HK-2 (cell line): ENCODE results near the gene PWP1.

ENCODE experiments used
- DNase-seq: peaks from one replicate; pipeline ENCODE4 v3.0.0-alpha.2; 2018; ENCODE audit not compliant: unreplicated experiment

The PWP1 gene

GRCh38 chr12:107685360-107686248, at the start of gene PWP1:
TSS of gene PWP1 (plus strand) at chr12:107685799. CDS start at chr12:107685900, 101 bp downstream.
- peak; percentile 95 for DNase-seq

DNA sequence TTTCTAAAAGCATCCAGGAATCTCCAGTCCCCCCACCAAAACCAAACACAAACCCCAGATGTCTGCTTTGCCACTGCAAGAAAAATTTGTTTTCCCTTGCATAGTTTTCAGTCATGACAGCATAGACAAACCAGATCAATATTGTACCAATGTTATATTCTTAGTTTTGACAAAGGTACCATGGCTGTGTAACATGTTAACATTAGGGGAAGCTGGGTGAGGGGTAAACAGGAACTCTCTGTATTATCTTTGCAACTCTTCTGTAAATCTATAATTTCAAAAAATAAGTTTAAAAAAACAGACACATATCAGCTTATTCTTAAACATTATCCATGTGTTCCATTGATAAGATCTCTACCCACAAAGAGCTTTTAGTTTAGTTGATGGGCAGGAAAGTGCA, 44.4 kb upstream of the PWP1 start:
- no peak for DNase-seq

- no peak for DNase-seq
Observed at GRCh38 chr12:107642240-107642639, 43.4 kb upstream of the PWP1 start.

GRCh38 chr12:107645630-107646333, 39.8 kb upstream of the PWP1 start:
- DNase-seq = no peak

GRCh38 chr12:107646436-107646835, 39.2 kb upstream of the PWP1 start:
- DNase-seq = no peak

DNA sequence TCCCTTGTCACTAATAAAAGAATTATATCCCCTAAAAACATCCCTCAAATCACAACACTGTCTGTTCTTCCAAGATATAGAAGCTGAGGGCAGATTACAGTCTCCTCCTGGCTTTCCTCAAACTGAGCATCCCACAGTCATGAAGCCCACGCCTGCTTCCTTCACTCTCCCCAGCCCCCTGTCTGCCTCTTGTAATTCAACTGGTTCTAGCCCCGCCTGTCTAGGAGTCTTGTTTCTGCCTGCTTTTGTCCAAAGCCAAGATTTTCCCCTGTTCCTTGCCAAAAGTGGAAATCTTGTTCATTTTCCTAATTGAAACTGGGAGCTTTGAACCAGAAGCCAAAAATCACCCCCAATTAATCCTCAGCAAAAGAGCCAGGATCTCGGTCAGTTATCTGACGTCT, 35.9 kb upstream of the PWP1 start:
- no peak for DNase-seq

DNA sequence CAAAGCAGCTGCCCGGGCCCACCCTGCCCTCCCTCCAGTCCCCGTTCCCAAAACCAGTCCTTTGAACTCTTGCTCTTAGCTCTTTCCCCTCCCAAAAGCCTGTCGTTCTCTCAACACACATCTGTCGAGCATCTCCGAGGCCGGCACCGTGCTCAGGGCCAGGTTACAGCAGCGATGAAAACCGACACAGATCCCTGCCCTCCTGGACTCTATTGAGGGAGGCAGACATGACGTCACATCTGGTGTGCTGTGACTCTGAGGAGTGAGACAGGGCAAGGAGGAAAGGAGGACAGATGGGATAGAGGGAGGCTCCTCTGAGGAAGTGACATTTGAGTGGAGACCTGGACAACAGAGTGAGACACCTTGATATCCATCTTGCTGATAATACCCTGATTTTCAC, 34.6 kb upstream of the PWP1 start:
- no peak for DNase-seq

DNA sequence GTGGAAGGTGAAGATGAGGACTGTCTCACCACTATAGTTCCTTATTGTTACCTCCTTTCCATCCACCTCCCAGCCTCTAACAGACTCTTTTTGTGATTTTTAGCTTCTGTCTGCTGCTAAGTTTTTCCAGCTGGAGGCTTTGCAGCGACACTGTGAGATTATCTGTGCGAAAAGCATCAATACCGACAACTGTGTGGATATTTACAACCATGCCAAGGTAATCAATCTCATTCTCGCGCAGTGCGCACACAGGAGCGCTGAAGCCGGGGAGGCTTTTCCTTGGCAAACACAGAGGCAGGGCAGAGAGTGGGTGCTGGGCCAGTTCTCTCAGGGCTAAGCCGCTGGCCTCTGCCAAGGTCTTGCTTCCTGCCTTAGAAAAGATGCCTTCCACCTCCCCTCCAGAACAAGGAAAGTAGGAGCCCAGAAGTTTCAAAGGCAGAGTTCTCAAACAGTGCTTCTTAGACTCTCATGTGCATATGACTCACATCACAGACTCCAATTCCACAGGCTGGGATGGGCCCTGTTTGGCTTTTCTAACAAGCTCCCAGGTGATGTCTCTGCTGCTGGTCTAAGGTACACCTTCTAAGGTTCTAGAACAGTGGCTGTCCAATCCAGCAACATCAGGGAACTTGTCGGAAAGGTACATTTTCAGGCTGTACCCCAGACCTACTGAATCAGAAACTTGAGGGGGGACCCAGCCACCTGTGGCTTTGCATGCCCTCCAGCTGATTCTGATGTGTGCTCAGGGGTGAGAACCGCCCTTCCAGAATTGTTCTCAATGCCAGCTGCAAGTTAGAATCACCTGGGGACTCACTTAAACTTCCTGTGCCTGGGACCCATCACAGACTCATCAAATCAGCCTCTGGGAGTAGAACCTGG, 33.8 kb upstream of the PWP1 start:
- DNase-seq = no peak

- no peak for DNase-seq
Observed at GRCh38 chr12:107653519-107653918, 32.1 kb upstream of the PWP1 start.

DNA sequence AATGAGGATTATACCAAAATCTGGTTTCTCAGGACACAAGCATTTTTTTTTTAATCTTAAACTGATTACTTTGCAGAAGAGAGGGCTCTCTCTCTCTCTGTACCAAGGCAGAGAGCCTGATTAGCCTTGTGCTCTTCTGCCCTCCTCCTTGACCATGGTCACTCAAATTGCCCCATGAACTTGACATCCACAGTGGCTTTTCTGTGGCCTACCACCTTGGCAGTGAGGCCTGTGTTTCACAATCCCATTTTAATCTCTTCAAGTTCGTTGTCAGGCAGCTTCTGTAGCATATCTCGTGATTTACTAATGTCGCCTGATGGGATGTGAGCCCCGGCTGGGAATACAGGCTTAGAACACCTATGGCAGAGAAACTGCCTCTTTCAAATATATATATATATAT, 30.7 kb upstream of the PWP1 start:
- no peak for DNase-seq

DNA sequence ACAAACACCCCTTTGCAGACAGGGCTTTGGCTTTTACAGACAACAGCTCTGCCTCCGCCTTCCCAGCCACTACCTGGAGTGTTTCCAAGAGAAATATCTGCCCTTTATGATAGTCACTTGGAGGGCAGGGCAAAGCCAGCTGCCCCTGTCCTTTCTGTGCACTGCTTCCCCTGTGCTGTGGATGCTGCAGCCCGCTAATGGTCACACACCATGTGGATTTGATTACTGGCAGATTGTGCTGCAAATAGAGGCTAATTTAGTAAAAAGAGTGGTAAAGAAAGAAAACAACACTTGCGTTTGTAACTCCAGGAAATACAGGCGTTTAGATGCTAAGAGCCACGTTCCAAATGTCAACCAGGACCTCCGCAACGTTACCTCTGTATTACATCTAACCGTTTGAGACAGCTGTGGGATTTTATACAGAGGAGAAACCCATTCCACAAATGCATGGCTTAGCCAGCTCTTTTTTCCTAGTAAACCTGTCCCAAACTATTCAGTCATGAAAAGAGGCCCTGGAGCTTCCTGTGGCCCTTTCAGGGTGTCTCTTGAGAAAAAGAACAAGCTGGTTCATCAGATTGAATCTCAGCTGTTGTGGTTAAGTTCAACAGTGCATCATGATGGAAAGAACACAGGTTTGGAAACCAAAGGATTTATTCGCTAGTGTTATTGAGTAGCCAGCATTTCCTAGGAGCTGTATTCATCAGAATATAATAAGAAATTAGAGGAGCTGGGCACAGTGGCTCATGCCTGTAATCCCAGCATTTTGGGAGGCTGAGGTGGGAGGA, 30.1 kb upstream of the PWP1 start:
- DNase-seq = no peak

- no peak for DNase-seq
Observed at GRCh38 chr12:107656302-107656701, 29.3 kb upstream of the PWP1 start.

DNA sequence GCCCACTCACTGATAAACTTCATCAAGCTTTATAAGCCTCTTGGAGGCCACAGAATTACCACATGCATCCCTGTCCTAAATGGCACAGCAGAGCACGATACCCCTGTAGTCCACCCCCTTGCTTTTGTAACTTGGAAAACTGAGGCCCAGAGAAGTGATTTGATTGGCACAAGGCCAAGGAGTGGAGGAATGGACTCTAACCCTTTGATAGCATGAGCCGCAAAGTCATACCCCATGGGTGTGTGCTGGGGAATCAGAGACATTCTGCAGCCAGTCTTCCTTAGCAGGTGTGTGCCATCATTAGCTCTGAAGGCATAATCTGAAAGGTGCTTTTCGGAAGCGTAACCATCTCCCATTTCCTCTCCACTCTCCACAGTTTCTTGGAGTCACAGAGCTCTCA, 28.5 kb upstream of the PWP1 start:
- DNase-seq = no peak

- DNase-seq = no peak
Observed at GRCh38 chr12:107657621-107658020, 28.0 kb upstream of the PWP1 start.

DNA sequence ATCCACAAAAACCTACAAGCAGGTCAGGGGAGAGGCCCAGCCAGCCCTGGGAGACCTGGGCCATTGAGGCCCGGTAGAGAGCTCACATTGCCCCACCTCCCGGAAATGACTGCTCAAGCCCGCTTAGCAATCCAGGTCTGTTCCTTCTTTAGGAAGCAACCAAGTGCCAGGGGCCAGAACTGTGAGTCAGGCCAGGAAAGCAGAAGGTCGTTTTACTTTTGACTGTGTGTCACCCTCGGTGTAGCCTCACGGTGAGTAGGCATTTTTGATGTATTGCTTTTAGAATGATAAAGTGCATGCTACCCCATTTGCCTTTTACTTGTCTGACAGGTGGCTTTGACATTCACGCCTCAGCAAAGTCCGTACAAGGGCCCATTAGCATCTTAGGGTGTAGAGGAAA, 25.4 kb upstream of the PWP1 start:
- DNase-seq = no peak

DNA sequence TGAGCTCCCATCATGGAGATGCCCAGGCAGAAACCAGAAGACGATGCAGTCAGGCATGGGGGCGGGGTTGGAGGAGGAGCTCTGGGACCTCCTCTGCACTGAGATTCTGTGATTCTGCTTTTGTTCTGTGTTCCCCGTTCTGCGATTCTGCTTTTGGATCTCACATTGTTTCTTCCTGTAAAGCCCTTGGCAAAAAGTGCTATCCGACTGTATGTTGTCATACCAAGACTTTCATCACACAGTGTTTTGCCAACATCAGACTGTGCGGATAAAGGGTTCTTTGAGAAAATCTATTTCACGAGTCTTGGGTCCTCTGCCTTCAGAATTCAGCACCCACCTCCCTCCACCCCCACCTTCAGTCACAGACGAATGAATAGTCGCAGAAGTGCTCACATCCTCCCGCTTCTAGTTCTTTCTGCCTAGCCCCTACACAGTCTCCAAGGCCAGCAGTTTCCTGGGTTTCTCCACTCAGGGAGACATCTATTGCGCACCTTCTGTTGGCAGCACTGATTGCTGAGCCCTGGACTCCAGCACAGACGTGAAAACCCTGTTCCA, 24.7 kb upstream of the PWP1 start:
- DNase-seq = no peak

DNA sequence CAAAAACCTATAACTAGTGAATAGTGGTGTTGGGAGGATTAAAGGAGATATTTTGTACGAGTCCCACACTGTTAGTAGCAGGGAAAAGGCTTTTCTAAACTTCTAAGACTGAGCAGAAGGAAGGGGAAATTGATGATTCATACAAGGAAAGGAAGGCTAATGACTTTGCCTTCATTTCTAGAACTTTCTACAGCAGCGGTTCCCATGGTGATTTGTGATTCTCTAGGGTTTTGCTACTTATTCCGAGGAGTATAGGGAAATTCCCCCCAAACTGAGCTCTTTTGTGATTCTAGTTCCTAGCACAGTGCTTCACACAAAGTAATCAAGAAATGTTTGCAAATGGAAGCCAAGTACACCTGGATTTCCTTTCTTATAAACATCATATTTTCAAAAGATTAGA, 23.8 kb upstream of the PWP1 start:
- DNase-seq = no peak

- DNase-seq = no peak
Observed at GRCh38 chr12:107662484-107662883, 23.1 kb upstream of the PWP1 start.

DNA sequence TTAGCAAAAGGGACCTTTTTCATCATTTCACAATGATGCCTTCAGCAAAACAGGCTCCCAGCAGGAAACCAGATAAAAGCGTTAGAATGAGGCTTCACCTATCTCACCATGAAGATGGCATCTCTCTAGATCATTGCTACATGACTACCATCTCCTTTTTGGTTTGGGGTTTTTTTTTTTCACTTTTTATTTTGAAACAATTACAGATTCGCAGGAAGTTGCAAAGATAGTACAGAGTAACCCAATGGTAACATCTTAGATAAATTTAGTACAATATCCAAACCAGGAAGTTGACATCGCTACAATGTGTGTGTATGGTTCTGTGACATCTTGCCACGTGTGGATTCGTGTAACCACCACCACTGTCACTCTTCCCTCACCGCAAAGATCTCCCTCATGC, 22.3 kb upstream of the PWP1 start:
- no peak for DNase-seq

GRCh38 chr12:107666009-107666408, 19.6 kb upstream of the PWP1 start:
- DNase-seq = no peak

DNA sequence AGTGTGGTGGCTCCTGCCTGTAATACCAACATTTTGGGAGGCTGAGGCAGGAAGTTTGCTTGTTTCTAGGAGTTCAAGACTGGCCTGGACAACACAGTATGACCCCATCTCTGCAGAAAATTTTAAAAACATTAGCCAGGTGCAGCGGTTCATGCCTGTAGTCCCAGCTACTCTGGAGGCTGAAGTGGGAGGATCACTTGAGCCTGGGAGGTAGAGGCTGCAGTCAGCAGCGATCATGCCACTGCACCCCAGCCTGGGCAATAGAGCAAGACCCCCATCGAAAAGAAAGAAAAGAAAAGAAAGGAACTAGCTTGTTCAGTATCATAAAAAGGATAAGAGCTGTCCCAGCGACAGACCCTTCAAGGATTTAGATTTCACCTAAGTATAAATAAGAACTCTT, 18.1 kb upstream of the PWP1 start:
- no peak for DNase-seq
